HG03064 (cell line): Measurements from ENCODE around the gene ZBTB16.

Experiments used
- ATAC-seq: cut with Tn5 transposase; IDR thresholded peaks from one replicate; pipeline ENCODE4 v1.9.1; 2021; ENCODE audit warnings: low read depth; ENCODE audit not compliant: unreplicated experiment

ZBTB16 gene

GRCh38 chr11:114124601-114125144 is 65.2 kb downstream of the ZBTB16 start:
- ATAC-seq, result no peak

DNA sequence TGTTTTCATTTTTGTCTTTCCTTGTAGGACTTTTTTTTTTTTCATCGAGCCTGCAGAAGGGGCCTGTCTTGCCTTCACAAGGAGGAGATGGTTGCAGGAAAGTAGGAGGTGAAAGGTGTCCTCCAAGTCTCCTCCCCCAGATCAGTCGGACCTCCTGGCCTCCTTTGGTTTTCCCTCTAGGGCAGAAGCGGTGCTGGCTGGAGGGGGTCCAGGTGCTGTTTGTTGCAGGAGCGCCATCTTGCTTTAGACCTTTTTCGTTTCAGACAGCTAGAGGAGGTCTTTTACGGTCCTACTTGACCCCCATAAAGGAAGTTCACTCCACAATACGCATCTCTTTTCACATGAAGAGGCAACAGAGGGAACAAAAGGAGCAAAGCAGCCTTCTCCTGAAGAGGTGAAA is 66.0 kb downstream of the ZBTB16 start:
- no peak for ATAC-seq

GRCh38 chr11:114125959-114126358 is 66.4 kb downstream of the ZBTB16 start:
- no peak for ATAC-seq

DNA sequence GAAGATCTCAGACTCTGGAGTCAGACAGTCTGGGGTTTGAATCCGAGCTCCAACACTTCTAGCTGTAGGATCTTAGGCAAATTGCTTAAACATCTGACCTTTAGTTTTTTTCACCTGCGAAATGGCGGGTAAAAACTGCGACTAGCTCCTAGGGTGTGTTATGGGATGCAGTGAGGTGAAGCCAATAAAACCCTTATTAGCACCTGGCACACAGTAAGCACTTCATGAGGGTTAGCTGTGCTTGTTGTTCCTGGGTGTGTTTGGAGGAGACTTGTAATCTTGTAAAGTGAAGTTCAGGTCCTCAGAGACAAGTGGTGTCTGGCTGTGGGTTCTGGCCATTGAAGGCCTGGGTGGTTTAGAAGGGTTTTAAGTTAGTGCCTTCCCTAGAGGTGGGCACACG is 68.9 kb downstream of the ZBTB16 start:
- no peak for ATAC-seq

GRCh38 chr11:114129142-114129541 is 69.6 kb downstream of the ZBTB16 start:
- ATAC-seq, result no peak

DNA sequence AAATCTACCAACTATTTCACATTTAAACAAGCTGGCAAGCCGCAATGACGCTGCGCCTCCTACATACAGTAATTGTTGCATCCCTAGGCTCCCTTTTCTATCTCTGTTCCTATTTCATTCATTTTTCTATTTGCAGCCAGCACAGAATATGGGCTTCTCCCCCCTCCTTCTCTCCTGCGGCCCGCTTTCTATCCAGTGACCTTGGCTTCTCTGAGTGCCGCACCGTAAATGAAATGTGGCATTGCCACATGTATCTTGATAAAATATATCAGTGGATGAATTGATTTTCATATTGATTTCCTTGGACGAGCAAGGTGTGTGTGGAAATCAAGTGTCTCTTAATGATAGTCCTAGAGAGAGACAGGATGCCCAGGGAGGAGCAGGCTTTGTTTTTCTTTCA is 70.2 kb downstream of the ZBTB16 start:
- no peak for ATAC-seq

DNA sequence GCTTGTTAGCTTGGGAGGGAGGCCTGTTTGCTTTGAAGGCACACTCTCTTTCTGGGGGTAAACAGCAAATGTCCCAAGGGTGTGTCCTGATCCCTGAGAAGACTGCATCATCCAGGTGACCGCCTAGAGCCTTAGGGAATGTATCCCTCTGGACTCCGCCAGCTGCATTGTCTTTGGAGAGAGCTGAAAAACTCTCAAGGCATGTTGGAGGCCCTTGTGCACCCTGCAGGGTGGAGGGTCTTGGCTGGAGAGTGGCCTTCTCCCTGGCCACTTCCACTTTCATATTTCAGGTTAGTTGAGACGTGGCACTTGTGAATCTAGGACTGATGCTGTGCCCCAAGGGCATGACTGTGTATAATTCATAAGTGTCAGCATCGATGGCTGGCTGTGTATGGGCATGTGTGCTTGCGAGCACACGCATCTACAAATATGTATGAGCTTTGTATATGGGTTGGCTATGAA is 70.6 kb downstream of the ZBTB16 start:
- no peak for ATAC-seq

DNA sequence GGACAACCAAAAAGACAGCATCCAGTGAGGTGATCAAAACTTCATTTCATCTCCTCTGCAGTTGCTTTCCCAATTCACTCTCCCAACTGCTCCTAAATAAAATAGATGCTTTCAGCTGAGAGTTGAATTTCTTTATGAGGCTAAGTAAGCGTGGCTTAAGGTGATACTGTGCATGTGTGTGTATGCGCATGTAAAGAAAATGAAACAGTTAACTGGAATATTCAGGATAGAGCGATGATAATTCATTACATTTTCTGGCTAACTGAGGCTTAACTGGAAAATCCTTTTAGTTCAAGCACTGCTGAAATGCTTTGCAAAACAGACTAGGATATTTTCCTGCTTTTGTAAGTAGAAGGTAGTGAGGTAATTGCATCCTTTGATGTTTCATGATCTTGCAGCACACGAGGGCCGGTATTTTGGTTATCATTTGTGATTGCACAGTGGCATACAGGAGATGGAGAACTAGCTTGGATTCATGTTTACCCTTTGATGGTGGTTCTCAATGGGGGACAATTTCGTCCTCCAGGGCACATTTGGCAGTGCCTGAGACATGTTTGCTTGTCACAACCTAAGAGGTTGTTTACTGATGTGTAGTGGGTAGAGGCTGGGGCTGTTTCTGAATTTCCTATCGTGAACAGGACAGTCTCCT is 71.2 kb downstream of the ZBTB16 start:
- no peak for ATAC-seq

- no peak for ATAC-seq
These were observed 72.0 kb downstream of the ZBTB16 start for GRCh38 chr11:114131461-114131864.

DNA sequence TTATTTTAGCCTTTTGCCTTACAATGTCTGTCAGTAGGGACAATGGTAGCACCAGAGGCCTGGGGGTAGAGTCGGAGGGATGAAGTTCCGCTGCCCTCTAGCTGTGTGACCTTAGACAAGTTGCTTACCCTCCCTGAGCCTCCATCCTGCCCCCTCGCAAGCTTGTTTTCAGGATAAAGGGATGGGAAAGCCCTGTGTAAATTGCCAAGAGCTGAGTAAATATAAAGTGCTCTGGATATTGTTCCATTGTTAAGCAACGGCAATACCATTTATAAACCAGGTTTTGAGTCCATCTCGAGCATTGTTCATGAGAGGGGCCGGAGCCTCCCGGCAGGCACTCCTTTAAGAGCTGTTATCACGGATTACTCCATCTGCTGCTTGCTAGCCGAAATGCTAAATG is 72.9 kb downstream of the ZBTB16 start:
- ATAC-seq, result no peak

DNA sequence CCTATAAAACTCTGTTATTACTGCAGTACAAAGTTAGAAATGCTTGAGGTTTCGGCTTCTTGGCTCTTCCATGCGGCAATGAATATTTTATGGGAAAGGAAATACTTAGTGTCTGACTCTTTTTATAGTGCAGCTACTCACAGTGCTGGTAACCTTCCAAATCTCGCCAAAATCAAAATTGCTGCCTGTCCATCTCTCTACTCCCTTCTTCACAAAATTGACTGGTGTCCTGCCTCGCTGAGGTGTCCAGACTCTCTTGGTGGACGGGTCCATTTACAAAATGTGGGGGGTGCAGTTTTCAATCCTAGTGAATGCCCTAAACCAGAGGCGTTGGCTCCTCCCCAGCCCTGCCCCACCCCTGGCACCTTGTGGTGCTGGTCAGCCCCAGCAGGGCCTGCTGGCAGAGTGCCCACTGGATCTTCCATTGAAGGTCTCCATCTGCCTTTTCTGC is 73.5 kb downstream of the ZBTB16 start:
- no peak for ATAC-seq

GRCh38 chr11:114133548-114134329 is 74.2 kb downstream of the ZBTB16 start:
- ATAC-seq, result no peak

DNA sequence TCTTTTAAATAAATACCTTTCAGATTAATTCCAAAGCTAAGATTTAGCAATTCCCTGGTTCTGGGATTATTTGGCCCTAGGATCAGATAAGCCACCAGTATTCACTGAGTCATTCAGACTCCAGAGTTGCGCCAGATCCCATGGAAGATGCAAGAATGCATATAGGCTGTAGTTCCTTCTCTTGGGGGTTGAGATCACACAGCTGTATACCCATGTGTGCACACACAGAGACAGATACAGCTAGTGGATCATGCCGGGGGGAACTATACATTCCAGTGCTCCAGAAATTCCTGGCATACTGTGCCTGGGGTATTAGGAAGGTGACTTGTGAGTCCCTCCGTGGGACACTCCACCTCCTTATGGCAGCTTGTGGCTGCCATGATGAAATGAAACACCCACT is 75.4 kb downstream of the ZBTB16 start:
- ATAC-seq, result no peak

DNA sequence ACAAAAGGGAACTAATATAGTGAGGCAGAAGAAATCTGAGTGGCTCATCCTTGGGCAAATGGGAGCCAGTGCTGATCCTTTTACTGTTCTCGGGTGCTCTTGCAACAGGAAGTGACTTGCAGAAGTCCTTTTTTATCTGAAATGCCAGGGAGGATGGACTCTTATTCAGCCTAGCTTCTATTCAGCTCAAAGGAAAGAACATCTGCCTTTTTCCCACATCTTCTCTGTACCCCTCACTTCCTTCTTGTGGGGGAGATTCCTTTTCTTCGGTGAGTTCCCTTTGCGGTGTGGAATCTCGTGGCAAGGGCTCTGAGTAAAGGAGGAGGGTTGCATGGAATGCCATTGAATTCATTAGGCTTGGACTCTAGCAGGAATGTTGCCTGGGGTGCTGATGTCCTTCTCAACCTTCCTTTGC is 76.2 kb downstream of the ZBTB16 start:
- no peak for ATAC-seq

DNA sequence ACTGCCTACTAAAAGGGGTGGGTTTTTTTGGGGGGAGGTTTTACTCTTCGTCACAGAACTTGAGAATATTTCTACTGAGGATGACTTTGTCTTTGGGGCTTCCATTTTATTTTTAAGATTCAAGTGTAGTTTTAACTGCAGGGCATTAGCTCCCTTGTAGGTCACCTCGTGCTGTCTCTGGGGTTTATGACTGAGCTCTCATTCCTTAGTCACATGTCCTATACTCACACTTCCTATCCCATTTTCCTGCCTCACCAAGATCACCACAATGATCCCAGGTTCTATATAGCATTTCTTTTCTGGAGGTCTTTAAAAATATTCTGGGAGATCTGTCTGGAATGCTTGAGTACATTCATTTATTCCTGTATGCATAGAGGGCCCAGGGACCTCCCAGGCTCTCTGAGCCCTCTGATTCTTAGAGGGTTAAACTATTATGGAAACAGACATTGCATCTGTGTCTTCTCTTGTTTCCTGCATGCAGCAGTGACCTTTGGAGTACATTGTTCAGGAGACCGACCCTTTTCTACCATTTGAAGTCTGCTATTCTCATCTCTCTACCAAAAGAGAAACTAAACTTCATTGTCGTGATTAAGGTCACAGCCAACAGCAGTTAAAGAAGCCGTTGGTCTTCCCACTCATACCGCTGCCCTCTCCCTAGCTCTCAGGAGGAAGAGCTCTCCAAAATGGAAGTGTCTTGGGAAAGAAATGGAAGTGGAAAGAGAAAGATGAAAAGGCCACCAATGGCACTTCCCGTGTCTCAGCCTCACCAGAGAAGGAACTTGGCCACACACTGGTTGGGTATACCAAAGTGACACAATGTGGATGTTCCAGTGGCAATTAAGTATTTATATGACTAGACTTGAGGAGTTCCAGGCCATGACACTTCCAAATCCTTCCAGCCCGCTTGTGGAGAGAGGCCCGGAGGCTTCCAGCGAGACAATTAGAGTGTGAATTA is 77.5 kb downstream of the ZBTB16 start:
- ATAC-seq, result no peak

- ATAC-seq, result no peak
These were observed 78.3 kb downstream of the ZBTB16 start for GRCh38 chr11:114137838-114138237.

DNA sequence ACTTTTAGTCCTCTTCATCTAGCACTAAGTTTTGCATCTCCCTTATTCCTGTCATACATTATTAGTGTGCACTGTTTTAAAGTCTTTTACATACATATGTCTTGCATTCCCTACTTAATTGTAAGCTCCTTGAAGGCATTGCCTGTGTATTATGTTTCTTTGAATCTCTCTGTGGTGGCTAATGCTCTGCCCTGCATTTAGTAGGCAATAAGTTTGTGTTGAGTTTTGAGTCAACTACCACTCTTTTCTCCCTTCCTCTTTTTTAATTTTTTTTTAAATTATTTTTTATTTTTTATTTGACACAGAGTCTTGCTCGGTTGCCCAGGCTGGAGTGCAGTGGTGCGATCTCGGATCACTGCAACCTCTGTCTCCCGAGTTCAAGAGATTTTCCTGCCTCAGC is 78.9 kb downstream of the ZBTB16 start:
- ATAC-seq, result no peak

DNA sequence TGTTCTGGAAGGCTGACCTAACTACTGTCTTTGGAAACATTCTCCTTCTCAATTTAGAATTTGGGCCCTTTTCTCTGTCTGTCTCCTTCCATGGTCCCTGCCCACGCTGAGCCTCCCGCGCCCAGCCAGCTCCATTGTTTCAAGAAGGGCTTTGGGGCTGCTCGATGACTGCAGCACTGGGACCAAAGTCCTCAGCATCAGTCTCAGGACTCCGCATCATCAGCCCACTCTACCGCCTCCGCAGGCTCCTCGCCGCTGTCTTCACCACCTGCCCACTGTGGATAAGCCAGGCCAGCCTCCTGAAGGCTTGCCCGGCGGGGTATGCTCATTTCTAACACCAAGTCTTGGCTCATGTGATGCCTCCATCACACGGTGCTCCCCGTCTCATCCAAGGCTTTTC is 81.3 kb downstream of the ZBTB16 start:
- ATAC-seq, result no peak

DNA sequence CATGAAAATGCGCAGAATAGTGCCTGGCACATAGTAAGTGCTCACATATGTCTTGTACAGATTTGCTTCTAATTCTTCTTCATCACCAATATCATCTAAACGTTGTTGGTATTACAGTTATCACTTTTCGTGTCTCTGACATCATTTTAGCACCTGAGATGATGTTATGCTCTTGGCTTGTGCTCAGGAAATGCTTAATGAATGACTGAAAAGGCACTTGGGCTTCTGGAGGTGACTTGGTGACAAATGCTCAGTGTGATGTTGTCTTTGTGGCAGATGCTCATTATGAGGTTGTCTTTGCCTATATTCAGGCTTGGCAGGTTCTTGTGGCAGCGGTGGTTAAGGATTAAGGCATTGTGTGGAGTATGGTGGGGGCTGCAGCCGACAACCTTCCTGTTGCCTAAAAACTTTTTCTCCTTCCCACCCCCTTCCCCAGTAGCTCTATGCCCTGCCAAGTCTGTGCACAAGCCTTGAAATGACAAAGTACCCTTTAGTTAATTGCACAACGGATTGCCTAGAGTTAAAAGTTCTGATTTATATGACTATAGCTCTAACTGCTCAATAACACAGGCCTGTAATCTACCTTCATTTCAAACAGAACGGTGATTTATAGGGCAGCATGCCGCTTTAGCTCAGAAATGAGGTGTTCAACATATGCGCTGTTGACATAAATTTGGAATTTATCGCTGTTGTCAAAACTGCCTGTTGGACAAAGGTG is 82.5 kb downstream of the ZBTB16 start:
- no peak for ATAC-seq

DNA sequence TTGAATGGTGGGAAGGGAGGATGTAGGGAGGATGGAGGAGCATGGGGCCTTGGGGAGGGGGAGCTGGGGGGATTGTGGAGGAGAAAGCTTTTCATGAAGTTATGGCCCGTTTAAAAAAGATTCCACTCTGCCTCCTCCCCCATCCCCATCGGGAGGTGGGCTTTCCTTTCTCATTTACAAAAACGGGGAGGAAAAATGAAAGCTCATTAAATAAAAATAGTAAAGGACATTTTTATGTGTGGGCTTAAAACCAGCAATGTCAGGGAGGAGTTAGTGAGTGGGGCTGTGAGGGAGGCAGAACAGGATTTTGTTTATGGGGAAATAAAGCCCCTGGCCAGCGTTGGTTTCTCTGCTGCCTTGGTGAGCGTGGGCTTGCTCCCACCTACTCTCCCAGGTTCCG is 83.2 kb downstream of the ZBTB16 start:
- ATAC-seq, result no peak
